ENCODE measurements around the gene PLEKHH1. TPM values are rescaled to one million over a fixed set of nuclear protein-coding genes. Genes with fewer than 3 reads are reported as not detected.

Gene PLEKHH1
- total RNA-seq, 1 experiment from 2014 or later = 6.7 TPM

DNA sequence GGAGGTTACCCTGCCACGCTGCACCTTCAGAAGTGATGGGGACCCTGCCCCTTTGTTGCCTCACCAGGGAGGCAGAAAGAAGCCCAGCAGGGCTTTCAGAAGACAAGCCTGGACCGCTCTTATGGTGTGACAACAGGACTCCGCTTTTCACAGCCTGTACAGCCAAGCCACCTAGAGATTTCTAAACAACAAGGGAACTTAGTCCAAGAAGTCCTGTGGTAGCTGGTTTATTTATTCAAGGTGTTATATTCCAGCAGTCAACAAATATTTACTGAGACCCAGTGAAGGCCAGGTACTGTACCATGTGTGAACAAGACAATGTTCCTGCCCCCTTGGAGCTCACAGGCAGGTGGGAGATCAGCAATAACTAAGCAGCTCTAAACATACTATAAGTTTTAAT is 40.6 kb upstream of the PLEKHH1 start:
- H3K27me3 ChIP-seq (ENCODE audit: control insufficient read depth, insufficient read depth, low read length) = no peaks in the 10 kb centered on the region
- BruUV-seq (replicated peaks) = no TSS peak
- no peak overlapping the region for H3K27ac ChIP-seq (ENCODE audit: low read length)
- TF ChIP-seq POLR2AphosphoS5 (IDR thresholded peaks at IDR 0.05; ENCODE audit: low read depth, low read length) (no peak), TCF7L2 (IDR thresholded peaks at IDR 0.05; ENCODE audit: low read depth, low read length) (no peak), SIN3A (IDR thresholded peaks at IDR 0.05; ENCODE audit: borderline replicate concordance, insufficient read depth, low read depth, low read length) (no peak)
- TF ChIP-seq, protein P1, sequence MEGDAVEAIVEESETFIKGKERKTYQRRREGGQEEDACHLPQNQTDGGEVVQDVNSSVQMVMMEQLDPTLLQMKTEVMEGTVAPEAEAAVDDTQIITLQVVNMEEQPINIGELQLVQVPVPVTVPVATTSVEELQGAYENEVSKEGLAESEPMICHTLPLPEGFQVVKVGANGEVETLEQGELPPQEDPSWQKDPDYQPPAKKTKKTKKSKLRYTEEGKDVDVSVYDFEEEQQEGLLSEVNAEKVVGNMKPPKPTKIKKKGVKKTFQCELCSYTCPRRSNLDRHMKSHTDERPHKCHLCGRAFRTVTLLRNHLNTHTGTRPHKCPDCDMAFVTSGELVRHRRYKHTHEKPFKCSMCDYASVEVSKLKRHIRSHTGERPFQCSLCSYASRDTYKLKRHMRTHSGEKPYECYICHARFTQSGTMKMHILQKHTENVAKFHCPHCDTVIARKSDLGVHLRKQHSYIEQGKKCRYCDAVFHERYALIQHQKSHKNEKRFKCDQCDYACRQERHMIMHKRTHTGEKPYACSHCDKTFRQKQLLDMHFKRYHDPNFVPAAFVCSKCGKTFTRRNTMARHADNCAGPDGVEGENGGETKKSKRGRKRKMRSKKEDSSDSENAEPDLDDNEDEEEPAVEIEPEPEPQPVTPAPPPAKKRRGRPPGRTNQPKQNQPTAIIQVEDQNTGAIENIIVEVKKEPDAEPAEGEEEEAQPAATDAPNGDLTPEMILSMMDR (IDR thresholded peaks at IDR 0.05) = no peak
- TF ChIP-seq, protein P2, sequence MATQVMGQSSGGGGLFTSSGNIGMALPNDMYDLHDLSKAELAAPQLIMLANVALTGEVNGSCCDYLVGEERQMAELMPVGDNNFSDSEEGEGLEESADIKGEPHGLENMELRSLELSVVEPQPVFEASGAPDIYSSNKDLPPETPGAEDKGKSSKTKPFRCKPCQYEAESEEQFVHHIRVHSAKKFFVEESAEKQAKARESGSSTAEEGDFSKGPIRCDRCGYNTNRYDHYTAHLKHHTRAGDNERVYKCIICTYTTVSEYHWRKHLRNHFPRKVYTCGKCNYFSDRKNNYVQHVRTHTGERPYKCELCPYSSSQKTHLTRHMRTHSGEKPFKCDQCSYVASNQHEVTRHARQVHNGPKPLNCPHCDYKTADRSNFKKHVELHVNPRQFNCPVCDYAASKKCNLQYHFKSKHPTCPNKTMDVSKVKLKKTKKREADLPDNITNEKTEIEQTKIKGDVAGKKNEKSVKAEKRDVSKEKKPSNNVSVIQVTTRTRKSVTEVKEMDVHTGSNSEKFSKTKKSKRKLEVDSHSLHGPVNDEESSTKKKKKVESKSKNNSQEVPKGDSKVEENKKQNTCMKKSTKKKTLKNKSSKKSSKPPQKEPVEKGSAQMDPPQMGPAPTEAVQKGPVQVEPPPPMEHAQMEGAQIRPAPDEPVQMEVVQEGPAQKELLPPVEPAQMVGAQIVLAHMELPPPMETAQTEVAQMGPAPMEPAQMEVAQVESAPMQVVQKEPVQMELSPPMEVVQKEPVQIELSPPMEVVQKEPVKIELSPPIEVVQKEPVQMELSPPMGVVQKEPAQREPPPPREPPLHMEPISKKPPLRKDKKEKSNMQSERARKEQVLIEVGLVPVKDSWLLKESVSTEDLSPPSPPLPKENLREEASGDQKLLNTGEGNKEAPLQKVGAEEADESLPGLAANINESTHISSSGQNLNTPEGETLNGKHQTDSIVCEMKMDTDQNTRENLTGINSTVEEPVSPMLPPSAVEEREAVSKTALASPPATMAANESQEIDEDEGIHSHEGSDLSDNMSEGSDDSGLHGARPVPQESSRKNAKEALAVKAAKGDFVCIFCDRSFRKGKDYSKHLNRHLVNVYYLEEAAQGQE (IDR thresholded peaks at IDR 0.05; ENCODE audit: insufficient read depth in 1 of 2, low read depth in 2 of 2, low read length in 1 of 2) = no peak
- H3K36me3 ChIP-seq (ENCODE audit: control insufficient read depth, insufficient read depth, low read length) = no peaks in the 10 kb centered on the region
- ChIA-PET POLR2A (no interaction called here), CTCF (no interaction called here)
- ATAC-seq = no peak
- in situ Hi-C loops (cut with HindIII; ENCODE audit: low pct_unique_long_range_greater_than_20kb, low sequenced_read_pairs) = no loop called here
- H3K9me3 ChIP-seq (ENCODE audit: control insufficient read depth, insufficient read depth, low read depth, low read length) = peaks cover 13% of the 10 kb centered on the region; the same call in 1 of the 2 replicates
- intact Hi-C loops (cut with micrococcal nuclease; ENCODE audit: unreplicated experiment) = no loop called here
- H3K4me1 ChIP-seq (ENCODE audit: control insufficient read depth, insufficient read depth, low read length) = no peaks in the 10 kb centered on the region
- H3K4me3 ChIP-seq (ENCODE audit: low read depth in 2 of 2, low read length in 2 of 2) = no peak overlapping the region
- DNase-seq (ENCODE audit: low read depth, low spot score) = no peak

DNA sequence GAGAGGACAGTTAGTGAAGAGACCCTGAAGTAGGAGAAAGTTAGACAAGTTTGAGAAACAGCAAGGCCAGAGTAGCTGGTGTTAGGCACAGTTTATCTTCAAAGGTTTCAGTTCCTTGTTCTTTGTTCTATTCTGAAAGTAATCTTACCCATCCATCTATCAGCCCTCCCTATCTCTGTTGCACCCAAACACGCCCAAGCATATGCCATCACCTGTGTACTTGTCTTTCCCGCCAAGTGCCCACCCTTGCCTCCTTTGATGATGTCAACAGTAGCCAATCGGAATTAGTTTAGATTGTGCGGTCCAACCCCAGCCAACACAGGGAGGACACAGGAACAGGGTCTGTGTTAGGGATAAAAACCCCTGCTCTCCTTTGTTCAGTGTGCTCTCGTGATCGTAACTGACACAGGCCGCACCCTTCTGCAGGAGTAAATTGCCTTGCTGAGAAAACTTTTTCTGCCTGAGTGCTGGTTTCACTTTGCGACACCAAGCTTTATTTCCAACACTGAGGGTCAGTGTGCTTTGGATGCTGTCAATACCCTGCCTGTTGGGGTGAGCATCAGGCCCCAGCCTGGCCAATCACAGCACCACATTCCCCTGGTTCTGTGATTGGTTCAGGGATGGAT is 39.9 kb upstream of the PLEKHH1 start:
- POLR2A ChIA-PET = no interaction called here
- intact Hi-C loops (cut with micrococcal nuclease; ENCODE audit: unreplicated experiment) = no loop called here

More for the DNA sequence above, 39.9 kb upstream of the PLEKHH1 start:
- Histone ChIP-seq H3K9me3 (ENCODE audit: control insufficient read depth, insufficient read depth, low read depth, low read length) (peaks cover 13% of the 10 kb centered on the region; the same call in 1 of the 2 replicates), H3K4me1 (ENCODE audit: control insufficient read depth, insufficient read depth, low read length) (no peaks in the 10 kb centered on the region), H3K27ac (ENCODE audit: low read length) (no peak overlapping the region), H3K36me3 (ENCODE audit: control insufficient read depth, insufficient read depth, low read length) (no peaks in the 10 kb centered on the region), H3K4me3 (ENCODE audit: low read depth in 2 of 2, low read length in 2 of 2) (no peak overlapping the region), H3K27me3 (ENCODE audit: control insufficient read depth, insufficient read depth, low read length) (no peaks in the 10 kb centered on the region)
- TF ChIP-seq, protein P1 (IDR thresholded peaks at IDR 0.05) = no peak
- no peak for TF ChIP-seq TCF7L2 (IDR thresholded peaks at IDR 0.05; ENCODE audit: low read depth, low read length)
- no peak for TF ChIP-seq POLR2AphosphoS5 (IDR thresholded peaks at IDR 0.05; ENCODE audit: low read depth, low read length)
- TF ChIP-seq, protein P2 (IDR thresholded peaks at IDR 0.05; ENCODE audit: insufficient read depth in 1 of 2, low read depth in 2 of 2, low read length in 1 of 2) = no peak
- ATAC-seq (no peak), DNase-seq (ENCODE audit: low read depth, low spot score) (no peak)
- no TSS peak for BruUV-seq (replicated peaks)
- in situ Hi-C loops (cut with HindIII; ENCODE audit: low pct_unique_long_range_greater_than_20kb, low sequenced_read_pairs) = no loop called here
- CTCF ChIA-PET = no interaction called here

All from Panc1 (cell line).